UCSD-AML1 (cell line): ENCODE data around the gene VDAC2.
A peak's percentile ranks its signal among the peaks of the same experiment; 100 is the strongest.
"Not testable (repeated sequence)": the region's sequence is repeated elsewhere in the genome, so short reads cannot be mapped to it uniquely, and the experiment has no call there.

Experiments used
- DNase-seq: peaks from one replicate; lab custom pipeline; 2025; ENCODE audit not compliant: unreplicated experiment; lab: John Stamatoyannopoulos, UW

VDAC2 gene

GRCh38 chr10:75199949-75200348 lies 10.6 kb upstream of the VDAC2 start:
- DNase-seq = not testable (repeated sequence)

- no peak for DNase-seq
These were observed 8.7 kb upstream of the VDAC2 start for GRCh38 chr10:75201793-75202307.

DNA sequence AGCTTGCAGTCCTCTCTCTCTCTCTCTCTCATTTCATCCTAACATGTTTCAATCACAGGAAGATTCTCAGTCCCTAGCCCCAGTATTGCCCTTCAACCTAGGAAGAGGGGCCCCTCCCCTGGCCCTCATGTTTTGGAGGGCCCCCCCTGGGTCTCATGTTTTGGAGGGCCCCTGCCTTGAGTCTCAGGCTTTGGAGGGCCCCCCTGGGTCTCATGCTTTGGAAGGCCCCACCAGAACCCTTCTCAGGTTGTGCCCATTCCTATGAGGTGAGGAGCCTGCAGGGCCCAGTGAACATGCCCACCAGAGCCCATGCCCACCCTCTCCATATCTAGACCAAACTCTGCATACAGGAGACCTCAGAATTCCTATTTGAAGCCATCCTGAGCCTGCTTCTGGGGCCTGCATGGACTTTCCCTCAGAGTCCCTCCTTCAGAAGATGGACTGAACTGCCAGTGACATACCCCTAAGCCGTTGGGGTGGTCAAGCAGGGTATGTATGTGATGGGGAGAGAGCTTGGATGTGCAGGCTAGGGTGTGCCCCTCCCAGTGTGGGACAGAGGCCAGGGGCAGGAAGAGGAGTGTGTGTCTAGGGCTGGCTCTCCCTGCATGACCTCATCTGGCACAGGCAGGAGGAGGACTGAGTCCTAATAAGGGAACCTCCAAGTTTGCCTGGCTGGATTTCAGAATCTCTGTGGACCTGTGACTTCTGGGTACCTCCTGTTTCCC lies 8.1 kb upstream of the VDAC2 start:
- DNase-seq = no peak

DNA sequence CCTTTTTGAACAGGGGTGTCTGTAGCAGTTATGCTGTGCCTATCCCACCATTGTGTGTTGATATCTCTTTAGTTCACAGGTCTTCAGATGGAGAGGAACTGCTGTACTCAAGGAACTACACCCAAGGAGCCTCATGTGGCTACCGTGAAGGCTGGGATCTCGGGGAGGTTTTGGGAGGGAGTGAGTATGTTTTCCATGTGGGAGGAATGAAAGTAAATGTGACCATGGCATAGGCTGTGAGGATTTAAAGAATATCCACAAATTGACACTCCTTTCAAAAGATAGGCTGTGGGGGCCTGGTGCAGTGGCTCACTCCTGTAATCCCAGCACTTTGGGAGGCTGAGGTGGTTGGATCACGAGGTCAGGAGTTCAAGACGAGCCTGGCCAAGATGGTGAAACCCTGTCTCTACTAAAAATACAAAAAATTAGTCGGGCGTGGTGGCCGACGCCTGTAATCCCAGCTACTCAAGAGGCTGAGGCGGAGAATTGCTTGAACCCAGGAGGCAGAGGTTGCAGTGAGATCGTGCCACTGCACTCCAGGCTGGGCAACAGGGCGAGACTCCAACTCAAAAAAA lies 7.5 kb upstream of the VDAC2 start:
- DNase-seq = not testable (repeated sequence)

DNA sequence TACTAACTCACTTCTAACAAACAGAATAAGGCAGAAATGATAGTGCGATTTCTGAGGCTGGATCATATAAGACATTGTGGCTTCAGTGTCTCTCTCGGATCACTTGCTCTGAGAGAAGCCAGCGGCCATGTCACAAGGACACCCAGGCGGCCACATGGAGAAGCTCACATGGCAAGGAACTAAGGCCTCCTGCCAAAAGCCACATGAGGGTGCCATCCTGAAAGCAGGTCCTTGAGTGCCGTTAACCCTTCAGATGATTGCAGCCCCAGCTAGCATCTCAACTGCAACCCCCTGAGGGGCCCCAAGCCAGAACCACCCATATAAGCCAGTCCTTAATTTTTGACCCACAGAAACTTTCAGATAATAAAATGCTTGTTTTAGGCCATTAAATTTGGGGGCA lies 6.9 kb upstream of the VDAC2 start:
- no peak for DNase-seq

DNA sequence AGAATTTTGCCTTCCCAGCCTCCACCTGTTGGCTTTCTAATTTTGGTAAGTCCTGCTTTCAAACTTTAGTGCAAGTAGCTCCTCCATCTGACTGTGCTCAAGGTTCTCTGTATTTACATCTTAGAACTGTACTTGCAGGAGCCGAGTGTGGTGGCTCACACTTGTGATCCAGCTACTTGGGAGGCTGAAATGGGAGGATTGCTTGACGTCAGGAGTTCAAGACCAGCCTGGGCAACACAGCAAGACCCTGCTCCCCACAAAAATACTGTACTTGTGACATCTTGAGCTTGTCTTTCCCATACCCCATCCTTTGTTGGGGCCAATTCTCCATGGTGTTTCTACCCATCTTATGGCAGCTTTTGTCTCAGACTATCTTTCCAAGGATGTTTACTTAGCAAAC lies 4.7 kb upstream of the VDAC2 start:
- no peak for DNase-seq

- not testable (repeated sequence) for DNase-seq
These were observed 4.0 kb upstream of the VDAC2 start for GRCh38 chr10:75206638-75207037.

- DNase-seq = no peak
These were observed 3.3 kb upstream of the VDAC2 start for GRCh38 chr10:75207079-75207856.

DNA sequence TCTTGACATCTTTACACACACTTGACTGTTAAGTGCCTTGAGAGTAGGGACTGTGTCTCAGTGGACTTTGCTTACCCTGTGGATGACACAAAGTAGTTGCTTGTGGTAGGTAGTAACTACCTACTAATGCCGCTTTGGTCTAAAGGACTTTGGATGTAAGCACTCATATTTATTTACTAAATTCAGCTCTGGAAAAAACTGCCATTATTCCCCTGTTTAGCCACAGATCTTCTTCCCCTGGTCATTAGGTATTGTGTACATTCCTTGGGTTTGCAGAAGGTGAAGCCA lies 2.8 kb upstream of the VDAC2 start:
- DNase-seq = no peak

GRCh38 chr10:75208181-75208580 lies 2.4 kb upstream of the VDAC2 start:
- DNase-seq = no peak

DNA sequence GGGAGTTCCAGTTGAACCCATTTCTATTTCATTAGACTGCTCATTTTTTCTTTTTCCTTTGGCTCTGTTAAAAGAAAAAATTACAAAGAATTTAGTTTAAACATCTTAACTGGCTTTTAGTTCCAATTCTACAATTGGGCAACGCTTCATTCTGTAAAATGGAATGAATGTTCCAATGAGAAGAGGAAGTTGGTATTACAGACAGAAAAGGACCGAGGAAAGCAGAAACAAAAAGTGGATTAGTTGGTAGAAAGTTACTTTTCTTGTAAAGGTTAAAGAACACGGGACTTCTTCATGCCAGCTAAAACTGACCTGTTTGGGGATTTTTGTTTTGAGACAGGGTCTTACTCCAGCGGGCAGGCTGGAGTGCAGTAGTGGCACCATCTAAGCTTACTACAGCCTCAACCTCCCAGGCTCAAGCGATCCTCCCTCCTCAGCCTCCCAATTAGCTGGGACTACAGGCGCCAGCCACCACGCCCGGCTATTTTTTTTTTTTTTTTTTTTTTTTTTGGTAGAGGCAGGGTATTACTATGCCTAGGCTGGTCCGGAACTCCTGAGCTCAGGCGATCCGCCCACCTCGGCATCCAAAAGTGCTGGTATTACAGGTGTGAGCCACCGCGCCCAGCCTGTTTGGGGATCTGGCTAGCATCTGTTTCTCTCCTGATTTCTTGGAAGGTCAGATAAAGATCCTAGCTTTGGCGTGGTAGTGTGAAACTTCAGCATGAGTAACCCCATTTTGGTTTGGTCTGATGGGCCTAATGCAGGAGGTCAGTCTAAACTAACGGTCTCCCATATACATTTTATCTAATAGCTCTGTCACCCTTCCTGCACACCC lies 1.3 kb upstream of the VDAC2 start:
- DNase-seq = no peak

GRCh38 chr10:75209921-75210281 lies 695 bp upstream of the VDAC2 start:
- peak; percentile 86 for DNase-seq

- no peak for DNase-seq
These were observed 553 bp downstream of the VDAC2 start for GRCh38 chr10:75211007-75211691.

DNA sequence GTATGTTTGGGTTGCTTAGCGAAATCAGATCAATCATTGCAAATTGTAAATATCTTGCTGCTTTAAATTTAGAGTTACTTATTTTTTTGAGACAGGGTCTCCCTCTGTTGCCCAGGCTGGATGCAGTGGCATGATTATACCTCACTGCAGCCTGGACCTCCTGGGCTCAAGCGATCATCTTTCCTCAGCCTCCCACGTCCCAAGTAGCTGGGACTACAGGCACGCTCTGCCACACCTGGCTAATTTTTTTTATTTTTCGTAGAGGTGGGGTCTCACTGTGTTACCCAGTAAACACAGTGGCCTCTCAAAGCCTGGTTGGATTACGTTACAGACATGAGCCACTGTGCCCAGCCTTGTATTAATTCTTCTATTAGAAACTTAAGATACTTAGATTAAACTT lies 1.7 kb downstream of the VDAC2 start:
- DNase-seq = no peak

- DNase-seq = no peak
These were observed 9.7 kb downstream of the VDAC2 start for GRCh38 chr10:75220274-75220673.

GRCh38 chr10:75221492-75221891 lies 10.9 kb downstream of the VDAC2 start:
- DNase-seq = not testable (repeated sequence)

- no peak for DNase-seq
These were observed 12.9 kb downstream of the VDAC2 start for GRCh38 chr10:75223507-75223906.

- DNase-seq = no peak
These were observed 15.5 kb downstream of the VDAC2 start for GRCh38 chr10:75226095-75226494.

- no peak for DNase-seq
These were observed 16.1 kb downstream of the VDAC2 start for GRCh38 chr10:75226656-75227055.

GRCh38 chr10:75228278-75228677 lies 17.7 kb downstream of the VDAC2 start:
- DNase-seq = no peak

DNA sequence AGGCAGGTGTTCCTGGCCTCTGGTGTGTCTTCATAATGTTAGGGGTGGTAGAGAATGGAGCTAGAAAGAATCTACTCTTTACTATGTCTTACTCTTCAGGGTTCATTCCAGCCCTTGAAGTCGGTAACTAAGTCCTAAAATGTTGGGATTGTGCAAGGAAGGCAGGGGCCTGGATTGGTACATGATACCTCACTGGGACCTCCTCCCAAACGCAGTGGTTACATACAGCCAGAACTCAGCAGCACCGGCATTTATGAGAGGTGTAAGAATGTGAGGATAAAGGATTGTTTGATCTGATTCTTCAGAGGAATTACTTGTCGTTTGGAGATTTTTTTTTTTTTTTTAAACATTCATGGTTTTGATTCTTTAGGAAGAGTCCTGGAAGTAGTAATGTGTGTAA lies 18.2 kb downstream of the VDAC2 start:
- DNase-seq = no peak
